Amygdala (tissue), 56 donors: ENCODE results near the gene GPR176.
"Not testable (repeated sequence)": the region's sequence is repeated elsewhere in the genome, so short reads cannot be mapped to it uniquely, and the experiment has no call there.

Experiments used
- DNase-seq, 56 donors: peaks; one replicate each; lab custom pipeline; 2025; lab: John Stamatoyannopoulos, UW

GPR176 gene

GRCh38 chr15:39819533-39819932, 100.5 kb downstream of the GPR176 start:
- no peak for DNase-seq

GRCh38 chr15:39817892-39818291, 102.2 kb downstream of the GPR176 start:
- DNase-seq: no peak

GRCh38 chr15:39814489-39814888, 105.6 kb downstream of the GPR176 start:
- no peak for DNase-seq

- not testable (repeated sequence) for DNase-seq
Observed at GRCh38 chr15:39812651-39813050, 107.4 kb downstream of the GPR176 start.

- no peak for DNase-seq
Observed at GRCh38 chr15:39808909-39809308, 111.2 kb downstream of the GPR176 start.

- no peak for DNase-seq
Observed at GRCh38 chr15:39807791-39808190, 112.3 kb downstream of the GPR176 start.

- DNase-seq: no peak
Observed at GRCh38 chr15:39804026-39804425, 116.0 kb downstream of the GPR176 start.

- no peak for DNase-seq
Observed at GRCh38 chr15:39803016-39803415, 117.0 kb downstream of the GPR176 start.

GRCh38 chr15:39801641-39802309, 118.3 kb downstream of the GPR176 start:
- DNase-seq: peak in 2 of 56 donors; percentile 8 to 9

- no peak for DNase-seq
Observed at GRCh38 chr15:39799552-39800011, 120.5 kb downstream of the GPR176 start.

GRCh38 chr15:39798382-39798781, 121.7 kb downstream of the GPR176 start:
- DNase-seq: no peak

GRCh38 chr15:39797407-39797806, 122.7 kb downstream of the GPR176 start:
- DNase-seq: no peak

GRCh38 chr15:39796601-39797000, 123.5 kb downstream of the GPR176 start:
- no peak for DNase-seq

GRCh38 chr15:39795486-39795885, 124.6 kb downstream of the GPR176 start:
- DNase-seq: no peak

GRCh38 chr15:39794954-39795353, 125.1 kb downstream of the GPR176 start:
- no peak for DNase-seq

- no peak for DNase-seq
Observed at GRCh38 chr15:39793923-39794322, 126.1 kb downstream of the GPR176 start.

- DNase-seq: no peak
Observed at GRCh38 chr15:39792844-39793335, 127.2 kb downstream of the GPR176 start.

- DNase-seq: no peak
Observed at GRCh38 chr15:39792025-39792843, 127.8 kb downstream of the GPR176 start.

GRCh38 chr15:39789736-39790135, 130.3 kb downstream of the GPR176 start:
- DNase-seq: no peak

- DNase-seq: no peak
Observed at GRCh38 chr15:39788800-39789565, 131.1 kb downstream of the GPR176 start.

GRCh38 chr15:39788108-39788507, 132.0 kb downstream of the GPR176 start:
- DNase-seq: no peak
